Fibroblast of mammary gland (primary cell): ENCODE measurements around the gene FRMD1.

Experiments
- DNase-seq: peaks from one replicate; pipeline ENCODE4 v3.0.0-alpha.2; 2010; ENCODE audit warnings: low read depth
- H3K4me3 ChIP-seq: 2 replicates; pipeline ENCODE4 v1.5.1; 2011; ENCODE audit warnings: low read depth, mild to moderate bottlenecking, low read length, moderate library complexity; ENCODE audit not compliant: control insufficient read depth
- CTCF ChIP-seq: conservative IDR thresholded peaks from 2 replicates; pipeline ENCODE4 v1.5.1; 2011; ENCODE audit warnings: low read depth, low read length, inconsistent platforms; ENCODE audit not compliant: control insufficient read depth, insufficient read depth

FRMD1 gene

GRCh38 chr6:168105813-168106632 is 27.0 kb upstream of the FRMD1 start:
- no peak overlapping the region for H3K4me3 ChIP-seq
- no peak for TF ChIP-seq CTCF
- no peak for DNase-seq

- DNase-seq = no peak
Measured at GRCh38 chr6:168104636-168105035, 25.6 kb upstream of the FRMD1 start.

GRCh38 chr6:168103050-168103830 is 24.2 kb upstream of the FRMD1 start:
- TF ChIP-seq CTCF = no peak
- no peak for DNase-seq
- no peak overlapping the region for H3K4me3 ChIP-seq

More at GRCh38 chr6:168104636-168105035, 25.6 kb upstream of the FRMD1 start:
- no peak overlapping the region for H3K4me3 ChIP-seq
- TF ChIP-seq CTCF = no peak

- DNase-seq = no peak
- no peak overlapping the region for H3K4me3 ChIP-seq
- TF ChIP-seq CTCF = no peak
Measured at GRCh38 chr6:168102315-168102985, 23.4 kb upstream of the FRMD1 start.

GRCh38 chr6:168101590-168102314 is 22.7 kb upstream of the FRMD1 start:
- no peak for TF ChIP-seq CTCF
- no peak overlapping the region for H3K4me3 ChIP-seq
- no peak for DNase-seq
